Esophagus muscularis mucosa (tissue), 3 donors: ENCODE measurements around the gene CYFIP2.

ENCODE experiments used
- POLR2A ChIP-seq: fragments of 450-650 bp; IDR thresholded peaks from one replicate; pipeline ENCODE4 v1.6.1; 2017; ENCODE audit warnings: antibody characterized with exemption, moderate library complexity, mild to moderate bottlenecking, low read depth
- TF ChIP-seq, protein P1 (sequence below), 3 experiments: fragments of 200-600 bp in 2 of 3; fragments of 450-650 bp in 1 of 3; sonication (generic) in 2 of 3; IDR thresholded peaks; one replicate each; pipeline ENCODE4 v1.5.1; 2017 to 2019; ENCODE audit warnings: antibody characterized with exemption in 3 of 3, mild to moderate bottlenecking in 2 of 3, moderate library complexity in 1 of 3

- TF ChIP-seq POLR2A: no peak
- TF ChIP-seq, protein P1, sequence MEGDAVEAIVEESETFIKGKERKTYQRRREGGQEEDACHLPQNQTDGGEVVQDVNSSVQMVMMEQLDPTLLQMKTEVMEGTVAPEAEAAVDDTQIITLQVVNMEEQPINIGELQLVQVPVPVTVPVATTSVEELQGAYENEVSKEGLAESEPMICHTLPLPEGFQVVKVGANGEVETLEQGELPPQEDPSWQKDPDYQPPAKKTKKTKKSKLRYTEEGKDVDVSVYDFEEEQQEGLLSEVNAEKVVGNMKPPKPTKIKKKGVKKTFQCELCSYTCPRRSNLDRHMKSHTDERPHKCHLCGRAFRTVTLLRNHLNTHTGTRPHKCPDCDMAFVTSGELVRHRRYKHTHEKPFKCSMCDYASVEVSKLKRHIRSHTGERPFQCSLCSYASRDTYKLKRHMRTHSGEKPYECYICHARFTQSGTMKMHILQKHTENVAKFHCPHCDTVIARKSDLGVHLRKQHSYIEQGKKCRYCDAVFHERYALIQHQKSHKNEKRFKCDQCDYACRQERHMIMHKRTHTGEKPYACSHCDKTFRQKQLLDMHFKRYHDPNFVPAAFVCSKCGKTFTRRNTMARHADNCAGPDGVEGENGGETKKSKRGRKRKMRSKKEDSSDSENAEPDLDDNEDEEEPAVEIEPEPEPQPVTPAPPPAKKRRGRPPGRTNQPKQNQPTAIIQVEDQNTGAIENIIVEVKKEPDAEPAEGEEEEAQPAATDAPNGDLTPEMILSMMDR (IDR thresholded peaks at IDR 0.05): no peak
These were observed 43.3 kb upstream of the CYFIP2 start for GRCh38 chr5:157222506-157223230.
